COLO668 (cell line): Measurements from ENCODE around the gene USH1C.

Experiments
- DNase-seq: peaks from one replicate; lab custom pipeline; 2025; ENCODE audit not compliant: unreplicated experiment; lab: John Stamatoyannopoulos, UW

USH1C gene

DNA sequence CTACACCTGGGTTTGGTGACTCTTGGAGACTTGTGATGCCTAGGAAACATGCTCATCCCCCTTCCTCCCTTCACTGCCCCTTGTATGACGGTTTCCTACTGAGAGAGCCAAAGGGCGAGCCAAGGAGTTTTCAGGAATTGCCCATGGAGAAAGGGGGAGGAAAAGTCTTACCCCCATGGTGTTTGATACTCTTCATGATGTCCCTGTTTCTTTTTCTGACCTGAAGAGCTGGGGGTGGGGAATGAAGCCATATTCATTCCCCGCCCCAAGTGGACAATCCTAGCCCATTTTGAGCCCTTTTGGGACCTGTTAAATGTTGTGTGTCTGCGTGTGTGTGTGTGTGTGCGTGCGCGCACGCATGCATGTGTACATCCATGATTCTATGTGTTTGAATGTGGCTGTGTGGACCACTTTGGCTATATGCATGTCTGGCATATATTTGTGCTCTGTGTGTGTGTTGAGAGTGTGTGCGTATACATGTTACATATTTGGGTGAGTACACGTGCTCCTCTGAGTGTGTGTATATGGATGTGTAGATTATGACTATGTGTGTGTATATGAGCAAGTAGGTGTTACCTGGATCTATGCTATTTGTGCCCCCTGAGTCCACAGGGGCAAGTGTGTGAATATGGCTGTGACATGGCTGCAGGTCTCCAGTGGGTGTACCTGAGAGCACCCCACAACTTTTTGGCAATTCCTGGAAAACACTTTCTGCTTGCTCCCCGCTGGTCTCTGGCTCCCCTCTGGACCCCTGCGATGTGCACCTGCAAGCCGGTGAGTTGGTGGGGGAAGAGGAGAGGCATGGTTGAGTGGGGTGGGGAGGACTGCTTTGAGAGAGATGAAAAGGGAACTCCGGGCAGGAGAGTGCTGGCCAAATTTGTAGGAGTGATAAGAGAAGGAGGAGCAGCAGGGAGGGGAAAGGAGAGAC, 27.5 kb upstream of the USH1C start:
- no peak for DNase-seq

DNA sequence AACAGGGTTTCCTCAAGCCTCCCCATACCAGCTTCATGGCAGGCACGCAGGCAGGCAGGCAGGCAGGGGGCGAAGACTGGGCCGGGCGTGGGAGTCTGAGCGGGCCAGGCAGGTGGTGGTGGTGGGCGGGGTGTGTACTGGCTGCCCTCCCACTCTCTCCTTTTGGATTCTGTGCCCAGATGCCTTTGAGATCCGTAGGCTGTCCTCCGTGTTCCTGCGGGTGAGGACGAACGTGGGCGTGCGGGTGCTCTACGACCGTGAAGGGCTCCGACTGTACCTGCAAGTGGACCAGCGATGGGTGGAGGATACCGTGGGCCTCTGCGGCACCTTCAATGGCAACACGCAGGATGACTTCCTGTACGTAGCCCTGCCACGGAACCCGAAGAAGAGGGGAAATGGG, 25.8 kb upstream of the USH1C start:
- DNase-seq: no peak

DNA sequence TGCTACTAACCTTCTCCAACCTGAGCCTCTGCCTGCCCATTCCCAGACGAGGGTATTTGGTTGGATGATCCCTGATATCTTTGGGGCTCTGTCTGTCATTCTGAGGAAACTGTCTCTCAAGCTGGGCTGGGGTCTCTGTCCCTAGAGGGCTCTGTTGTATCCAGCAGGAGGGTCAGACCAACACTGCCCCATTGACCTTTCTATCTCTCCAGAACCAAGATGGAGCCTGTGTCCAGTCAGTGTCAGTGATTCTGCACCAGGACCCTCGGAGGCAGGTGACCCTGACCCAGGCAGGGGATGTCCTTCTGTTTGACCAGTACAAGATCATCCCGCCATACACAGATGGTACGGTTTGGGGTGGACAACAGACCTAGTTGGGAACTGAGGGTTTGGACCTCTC, 24.7 kb upstream of the USH1C start:
- DNase-seq: no peak

DNA sequence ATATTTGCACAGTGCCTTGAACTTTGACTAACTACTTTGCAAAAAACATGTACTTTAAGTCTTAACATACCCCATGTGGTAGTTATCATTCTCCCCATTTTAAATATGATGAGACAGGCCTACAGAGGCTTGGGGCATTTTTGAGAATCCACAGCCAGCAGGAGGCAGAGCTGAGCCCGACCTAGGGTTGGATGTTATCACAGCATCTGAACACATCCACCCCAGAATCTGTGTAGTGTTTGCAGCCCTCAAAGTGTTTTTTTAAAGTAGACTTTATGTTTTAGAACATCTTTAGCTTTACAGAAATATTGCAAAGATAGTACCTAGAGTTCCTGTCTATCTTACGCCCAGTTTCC, 20.4 kb upstream of the USH1C start:
- peak; percentile 7 for DNase-seq

DNA sequence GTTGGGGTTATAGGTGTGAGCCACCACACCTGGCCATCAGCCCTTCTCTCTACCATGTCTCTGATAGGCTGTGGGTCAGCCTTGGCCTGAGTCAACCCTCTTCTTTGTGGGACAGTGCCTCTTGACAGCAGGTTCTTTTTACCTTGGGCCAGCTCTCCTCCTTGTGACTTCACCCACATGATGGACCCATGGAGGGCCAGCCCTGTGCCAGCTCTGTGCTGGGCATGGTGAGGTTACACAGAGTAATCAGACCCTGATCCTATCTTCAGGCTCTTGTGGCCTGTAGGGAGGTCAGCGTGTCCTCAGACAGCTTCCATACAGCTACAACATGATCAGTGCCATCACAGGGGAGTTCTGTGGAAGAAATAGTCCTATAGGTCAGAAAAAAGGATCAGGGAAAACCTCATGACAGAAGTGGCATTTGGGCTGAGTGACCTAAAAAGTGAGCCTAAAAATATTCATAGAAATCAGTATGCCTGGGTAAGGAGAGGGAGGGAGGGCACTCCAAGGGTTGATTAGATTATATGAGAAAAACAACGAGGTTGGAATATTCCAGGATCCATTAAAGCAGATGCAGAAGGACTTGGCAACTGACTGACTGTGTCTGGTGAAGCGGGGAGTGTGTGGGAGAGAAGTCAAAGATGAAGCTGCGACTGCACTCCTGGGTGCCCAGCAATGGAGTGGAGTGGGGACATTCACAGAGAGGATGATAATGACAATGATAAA, 19.9 kb upstream of the USH1C start:
- DNase-seq: no peak

DNA sequence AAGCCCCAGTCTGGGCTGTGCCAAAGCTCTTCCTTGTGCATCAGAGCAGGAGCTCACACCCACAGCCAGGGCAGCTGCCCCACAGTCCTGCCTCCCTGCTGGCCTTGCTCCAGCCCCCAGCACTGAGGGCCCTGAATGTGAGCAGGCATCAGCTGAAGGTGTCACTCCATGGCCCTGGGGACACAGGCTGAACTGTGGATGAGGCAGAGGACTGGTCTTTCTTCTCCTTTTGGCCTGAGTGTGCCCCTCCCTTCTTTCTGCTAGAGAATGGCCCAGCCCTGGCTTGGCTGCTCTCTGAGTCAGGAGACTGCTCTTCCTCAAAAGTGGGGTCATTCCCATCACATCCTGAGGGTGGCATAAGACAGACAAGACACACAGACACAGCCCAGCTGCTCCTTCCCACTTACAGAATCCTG, 19.0 kb upstream of the USH1C start:
- no peak for DNase-seq

DNA sequence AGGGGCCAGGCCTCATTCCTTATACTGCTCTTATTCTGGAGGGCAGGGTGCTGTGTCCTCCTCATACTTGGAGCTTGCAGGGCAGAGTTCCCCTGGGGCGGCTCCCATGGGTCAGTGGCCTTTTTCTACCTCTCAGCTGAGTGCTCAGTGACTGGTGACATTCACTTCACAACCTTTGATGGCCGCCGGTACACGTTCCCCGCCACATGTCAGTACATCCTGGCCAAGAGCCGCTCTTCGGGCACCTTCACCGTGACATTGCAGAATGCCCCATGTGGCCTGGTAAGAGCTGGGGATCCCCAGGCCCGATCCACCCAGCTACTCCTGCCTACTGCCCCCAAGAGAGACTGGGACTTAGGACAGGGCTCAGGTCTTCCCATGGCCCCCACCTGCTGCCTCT, 17.3 kb upstream of the USH1C start:
- no peak for DNase-seq

DNA sequence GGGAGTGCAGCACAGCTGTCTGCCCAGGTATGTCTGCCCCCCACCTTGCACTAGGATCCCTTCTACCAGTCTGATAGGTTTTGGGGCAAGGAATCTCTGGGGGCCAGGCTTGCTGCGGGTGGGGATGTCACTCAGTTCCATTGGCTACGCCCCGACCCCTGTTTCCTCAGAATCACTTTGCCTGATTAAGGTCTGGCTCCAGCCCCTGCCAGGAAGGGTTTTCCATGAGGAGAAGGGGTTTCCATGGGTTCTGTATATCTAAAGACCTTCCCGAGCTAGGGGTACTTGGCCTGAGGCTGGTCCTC, 16.8 kb upstream of the USH1C start:
- no peak for DNase-seq

DNA sequence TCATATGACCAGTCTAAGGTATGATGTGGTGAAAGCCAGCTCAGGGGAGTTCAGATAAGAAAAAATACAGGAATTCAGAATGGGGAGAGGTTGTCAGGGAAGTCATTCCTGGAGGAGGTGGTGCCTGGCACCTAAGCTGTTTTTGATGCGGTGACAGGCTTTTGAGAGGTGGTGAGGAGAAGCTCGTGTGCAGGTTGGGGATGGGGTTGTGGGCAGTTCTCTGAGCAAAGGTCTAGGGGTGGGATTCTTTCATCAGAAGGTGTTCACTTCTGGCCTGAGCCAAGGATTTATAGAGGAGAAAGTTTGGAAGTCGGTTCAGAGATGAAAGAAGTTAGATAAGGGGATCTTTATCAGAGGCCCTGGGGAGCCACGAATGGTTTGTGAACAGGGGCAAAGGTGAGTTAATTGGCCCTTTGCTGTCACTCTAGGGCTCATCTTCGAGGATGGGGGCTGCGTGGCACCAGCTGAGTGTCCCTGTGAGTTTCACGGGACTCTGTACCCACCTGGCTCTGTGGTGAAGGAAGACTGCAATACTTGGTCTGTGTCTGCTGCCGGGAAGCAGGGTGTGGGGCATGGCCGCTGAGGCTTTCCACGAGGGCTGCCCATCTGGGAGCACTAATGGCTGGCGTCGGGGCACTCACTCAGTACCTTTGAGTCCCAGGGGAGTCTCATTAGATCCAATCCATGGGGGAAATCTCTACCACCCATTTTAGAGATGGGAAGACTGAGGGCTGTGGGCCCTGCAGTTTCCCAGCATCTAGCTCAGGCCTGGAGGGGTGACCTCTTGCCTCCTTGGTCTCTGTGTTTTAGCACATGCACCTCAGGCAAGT, 16.3 kb upstream of the USH1C start:
- no peak for DNase-seq

DNA sequence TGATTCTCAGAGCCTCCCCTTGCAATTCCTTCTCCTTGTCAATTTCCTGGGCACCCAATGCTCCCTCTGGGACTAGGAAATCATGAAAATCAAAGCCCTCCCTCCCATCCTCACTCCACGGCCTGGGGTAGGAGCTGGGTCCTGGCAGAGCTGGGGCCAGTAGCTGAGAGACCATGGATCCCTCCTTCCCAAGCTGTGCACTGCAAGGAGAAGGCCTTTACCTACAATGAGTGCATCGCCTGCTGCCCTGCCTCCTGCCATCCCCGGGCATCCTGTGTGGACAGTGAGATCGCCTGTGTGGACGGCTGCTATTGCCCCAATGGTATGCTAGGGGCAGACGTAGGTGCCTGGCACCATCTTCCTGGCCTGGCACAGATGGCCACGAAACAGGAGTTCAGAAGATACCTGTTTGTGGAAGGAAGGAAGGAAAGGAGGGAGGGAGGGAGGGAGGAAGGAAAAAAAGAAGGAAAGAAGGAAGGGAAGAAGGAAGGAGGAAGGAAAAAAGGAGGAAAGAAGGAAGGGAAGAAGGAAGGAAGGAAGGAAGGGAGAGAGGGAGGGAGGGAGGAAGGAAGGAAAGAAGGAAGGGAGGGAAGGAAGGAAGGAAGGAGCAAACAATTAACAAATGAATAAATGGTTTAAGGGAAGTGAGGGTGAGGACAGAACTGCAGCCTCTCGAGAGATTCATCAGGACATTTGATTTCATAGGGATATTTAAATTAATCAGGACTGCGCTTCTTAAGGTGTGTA, 15.3 kb upstream of the USH1C start:
- DNase-seq: no peak

DNA sequence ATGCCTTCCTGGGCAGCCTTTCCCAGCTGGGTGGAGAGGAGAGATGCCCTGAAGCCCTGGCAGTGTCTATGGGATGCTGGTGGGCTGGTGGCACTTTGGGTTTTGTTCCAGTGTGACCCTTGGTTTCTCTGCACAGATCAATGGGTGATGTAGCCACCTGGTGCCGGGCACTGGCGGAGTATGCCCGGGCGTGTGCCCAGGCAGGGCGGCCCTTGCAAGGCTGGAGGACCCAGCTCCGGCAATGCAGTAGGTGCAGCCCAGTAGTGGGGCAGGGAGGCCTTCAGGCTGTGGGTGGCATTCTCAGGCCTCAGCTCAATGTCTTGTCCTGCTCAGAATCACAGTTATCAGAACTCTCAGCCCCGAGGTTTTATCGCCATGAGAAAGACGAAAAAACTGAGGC, 14.7 kb upstream of the USH1C start:
- DNase-seq: no peak

DNA sequence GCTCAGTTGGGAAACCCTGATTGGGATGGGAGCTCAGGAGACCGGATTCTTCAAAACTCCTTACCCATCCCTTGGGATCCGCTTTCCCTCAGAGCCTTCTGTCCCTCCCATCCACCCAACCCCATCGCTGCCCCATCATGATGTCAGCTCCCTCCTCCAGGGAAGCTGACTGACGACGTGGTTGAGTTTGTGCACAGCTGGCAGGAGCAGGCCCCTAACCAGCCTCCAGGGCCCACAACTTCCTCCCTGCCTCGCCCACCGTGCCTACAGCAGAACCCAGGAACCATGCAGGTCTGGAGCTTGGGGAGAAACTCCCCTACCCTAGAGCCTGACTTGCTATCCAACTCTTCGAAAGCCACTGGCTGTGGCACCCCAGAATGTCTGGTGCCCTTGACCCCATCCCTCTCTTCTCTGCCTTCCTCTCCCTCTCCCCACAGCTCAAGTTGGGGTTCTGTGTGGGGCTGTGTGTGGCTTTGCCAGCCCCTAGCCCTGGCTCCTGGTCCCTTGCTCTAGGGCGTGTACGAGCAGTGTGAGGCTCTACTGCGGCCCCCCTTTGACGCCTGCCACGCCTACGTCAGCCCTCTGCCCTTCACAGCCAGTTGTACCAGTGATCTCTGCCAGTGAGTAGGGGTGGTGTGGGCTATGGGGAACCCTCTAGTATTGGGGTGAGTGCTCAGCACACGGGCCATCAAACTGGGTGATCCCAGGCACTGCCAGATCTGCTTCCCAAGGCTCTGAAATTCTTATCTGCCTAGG, 14.0 kb upstream of the USH1C start:
- no peak for DNase-seq

DNA sequence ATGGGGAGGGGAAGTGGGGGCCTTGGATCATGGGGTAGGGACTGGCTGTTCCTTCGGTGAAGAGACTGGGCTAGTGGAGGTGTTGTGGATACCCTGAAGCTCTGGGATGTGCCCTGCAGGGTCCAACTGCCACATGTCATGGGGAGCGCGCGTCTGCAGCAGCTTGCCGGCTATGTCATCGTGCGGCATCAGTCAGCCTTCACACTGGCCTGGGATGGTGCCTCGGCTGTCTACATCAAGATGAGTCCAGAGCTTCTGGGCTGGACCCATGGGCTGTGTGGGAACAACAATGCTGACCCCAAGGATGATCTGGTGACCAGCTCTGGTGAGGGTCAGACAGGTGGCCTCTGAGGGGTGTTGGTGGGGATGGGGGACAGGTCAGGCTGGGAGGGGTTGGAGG, 12.8 kb upstream of the USH1C start:
- DNase-seq: no peak

DNA sequence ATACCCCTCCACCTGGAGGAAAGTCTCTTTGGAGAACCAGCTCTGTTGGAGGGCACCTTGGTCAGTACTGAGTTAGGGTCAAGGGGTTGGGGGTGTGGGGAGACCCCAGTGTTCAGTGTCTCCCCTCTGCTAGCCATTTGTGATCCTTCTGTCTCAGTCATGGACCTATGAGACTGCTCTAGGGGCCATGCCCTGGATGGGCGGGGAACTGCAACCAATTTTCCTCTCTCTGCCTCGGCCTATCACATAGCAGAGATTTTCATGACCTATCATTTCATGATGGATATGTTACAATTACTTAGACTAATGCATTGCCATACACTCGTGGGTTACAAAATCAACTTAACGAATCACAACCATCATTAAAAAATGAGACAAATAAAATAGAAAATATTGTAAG, 10.3 kb upstream of the USH1C start:
- no peak for DNase-seq

DNA sequence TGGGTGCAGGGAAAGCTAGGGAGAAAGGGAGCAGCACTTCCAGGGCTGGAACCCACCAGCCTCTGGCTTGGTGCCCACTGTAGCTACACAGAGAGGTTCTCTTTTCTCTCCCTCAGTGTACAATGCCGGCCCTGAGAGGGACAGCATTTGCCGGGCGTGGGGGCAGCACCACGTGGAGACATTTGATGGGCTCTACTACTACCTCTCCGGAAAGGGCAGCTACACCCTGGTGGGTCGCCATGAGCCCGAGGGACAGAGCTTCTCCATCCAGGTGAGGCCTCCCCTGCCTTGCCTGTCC, 9.0 kb upstream of the USH1C start:
- no peak for DNase-seq

DNA sequence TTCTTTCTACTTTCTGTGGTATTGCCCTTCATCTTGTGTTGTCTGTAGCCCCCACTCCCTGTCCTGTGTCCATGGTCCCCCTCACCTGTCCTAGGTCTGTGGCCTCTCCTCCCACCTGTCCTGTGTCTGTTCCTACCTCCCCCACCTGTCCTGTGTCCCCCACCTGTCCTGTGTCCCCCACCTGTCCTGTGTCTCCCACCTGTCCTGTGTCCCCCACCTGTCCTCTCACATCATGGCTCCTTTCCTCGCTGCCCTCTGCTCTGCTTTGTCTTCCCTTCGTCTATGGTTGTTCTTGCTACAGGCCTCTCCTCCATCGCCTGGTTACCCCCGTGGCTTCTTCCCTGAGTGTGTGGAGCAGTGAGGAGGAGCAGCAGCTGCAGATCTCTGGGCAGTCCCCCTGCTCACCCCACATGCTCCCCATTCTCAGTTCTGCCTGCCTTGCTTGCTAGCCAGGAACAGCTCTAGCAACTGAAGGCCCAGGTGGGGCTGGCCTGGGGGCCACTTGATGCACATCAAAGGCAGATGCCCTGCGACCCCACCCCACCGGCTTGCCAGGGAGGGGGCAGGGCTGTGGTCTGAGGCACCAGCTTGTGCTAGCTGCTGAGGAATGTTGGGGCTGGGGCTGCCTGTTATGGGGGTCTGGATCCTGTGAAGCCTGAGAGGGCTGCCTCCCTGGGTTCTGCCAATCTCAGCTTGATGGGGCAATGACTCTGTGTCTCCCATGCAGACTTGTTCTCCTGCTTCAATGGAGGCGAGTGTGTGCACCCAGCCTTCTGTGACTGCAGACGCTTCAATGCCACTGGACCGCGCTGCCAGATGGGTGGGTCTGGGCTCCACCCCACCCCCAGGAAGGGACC, 8.4 kb upstream of the USH1C start:
- DNase-seq: no peak

DNA sequence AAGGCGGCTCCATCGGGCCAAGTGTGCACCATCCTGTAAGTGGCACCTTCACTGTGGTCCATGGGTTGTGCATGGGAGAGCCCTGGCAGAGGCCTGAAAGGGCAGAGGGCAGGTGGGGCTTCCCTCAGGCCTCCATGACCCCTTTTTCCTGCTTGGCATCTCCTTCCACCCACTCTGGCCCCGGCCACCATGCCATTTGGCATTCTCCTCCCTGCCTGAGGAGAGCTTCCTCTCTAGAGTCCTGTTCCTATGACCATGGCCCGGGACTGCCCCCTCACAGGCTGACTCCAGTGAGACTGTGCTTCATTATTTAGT, 7.8 kb upstream of the USH1C start:
- DNase-seq: no peak

DNA sequence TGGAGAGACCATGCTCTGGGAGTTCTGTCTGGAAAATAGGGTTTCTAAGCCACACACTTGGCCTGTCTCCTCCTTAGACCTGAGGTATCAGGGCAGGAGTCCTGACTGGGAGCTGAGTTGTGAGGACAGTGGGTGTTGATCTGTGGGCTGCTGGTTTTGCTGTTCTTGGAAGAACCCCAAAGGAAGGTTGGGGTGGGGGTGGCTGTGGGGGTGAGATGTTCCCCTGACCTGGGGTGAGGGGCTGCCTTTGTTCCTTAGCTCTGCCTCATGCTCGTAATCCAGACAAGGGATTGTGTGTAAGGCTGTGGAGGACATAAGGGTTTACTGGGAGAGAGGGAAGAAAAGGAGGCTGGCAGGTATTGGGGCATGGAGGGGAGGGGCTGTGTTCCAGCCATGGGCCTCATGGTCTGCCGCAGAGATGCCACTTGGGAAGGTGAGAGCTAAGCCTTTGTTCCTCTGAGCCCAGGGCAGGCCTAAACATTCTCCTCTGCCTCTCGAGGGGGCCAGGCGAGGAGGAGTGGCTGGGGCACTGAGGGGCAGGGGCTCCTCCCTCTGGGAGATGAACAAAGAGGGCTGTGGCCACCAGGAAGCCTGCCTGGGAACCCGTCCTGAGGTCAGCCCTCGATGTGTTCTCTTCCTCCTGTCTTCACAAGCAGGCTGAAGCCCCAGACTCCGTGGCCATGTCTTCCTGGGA, 7.3 kb upstream of the USH1C start:
- DNase-seq: no peak
